ENCODE measurements around the gene MAD1L1.

MAD1L1 gene

DNA sequence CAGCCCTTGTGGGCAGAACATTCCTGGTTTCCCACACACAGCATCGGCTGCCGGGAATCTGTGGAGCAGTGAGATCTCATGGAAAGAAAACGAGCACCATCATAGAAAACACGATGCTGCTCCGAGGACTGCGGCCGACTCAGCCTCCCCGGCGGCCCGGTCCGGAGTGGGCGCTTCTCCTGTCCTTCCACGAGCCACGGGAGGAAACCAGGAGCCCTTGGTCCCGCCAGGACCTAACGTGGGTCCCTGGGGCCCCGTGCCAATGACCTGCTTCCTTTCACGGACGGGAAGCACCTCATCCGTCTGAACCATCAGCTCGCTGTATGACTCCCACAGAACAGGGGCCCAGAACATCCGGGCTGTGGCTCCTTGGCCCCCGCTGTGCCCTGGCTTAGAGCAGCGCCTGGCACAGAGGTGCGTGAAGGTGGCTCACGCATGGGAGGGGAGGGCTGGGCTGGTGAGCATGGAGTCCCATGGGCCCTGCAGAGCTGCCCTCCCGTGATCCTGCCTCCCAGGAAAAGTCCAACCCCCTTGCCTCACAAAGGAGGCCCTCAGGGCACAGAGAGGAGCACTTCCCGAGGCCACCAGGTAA, 280.5 kb downstream of the MAD1L1 start:
- no peak for DNase-seq (ENCODE audit: low spot score)

DNA sequence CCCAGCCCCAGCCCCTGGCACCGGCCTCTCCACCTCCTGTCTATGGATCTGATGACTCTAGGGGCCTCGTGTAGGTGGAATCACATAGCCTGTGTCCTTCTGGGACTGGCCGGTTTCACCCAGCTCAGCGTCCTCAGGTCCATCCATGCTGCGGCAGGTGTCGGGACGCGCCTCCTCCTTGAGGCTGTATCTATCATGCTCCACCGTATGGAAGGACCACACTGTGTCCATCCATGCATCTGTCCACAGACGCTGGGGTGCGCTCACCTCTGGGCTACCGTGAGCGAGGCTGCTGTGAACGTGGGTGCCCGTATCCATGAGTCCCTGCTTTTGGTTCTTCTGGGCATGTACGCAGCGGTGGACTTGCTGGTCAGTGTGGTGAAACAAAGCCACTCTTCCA, 281.1 kb downstream of the MAD1L1 start:
- DNase-seq (ENCODE audit: low spot score), result no peak

DNA sequence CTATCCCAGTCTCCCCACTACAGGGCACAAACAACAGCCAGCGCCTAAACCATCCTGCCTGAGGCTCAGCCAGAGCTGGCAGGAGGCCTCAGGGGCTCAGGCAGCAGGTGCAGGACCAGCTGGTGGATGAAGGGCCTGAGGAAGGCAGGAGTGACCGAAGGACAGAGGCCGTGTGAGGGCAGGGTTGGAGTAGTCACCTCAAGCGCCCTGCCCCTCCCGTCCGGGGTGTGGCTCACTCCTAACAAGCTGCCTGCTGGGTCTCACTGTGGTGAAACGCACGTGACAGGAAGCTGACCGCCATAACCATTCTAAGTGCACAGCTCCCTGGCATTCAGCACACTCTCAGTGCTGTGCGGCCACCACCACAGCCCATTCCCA, 281.6 kb downstream of the MAD1L1 start:
- no peak for DNase-seq (ENCODE audit: low spot score)

DNA sequence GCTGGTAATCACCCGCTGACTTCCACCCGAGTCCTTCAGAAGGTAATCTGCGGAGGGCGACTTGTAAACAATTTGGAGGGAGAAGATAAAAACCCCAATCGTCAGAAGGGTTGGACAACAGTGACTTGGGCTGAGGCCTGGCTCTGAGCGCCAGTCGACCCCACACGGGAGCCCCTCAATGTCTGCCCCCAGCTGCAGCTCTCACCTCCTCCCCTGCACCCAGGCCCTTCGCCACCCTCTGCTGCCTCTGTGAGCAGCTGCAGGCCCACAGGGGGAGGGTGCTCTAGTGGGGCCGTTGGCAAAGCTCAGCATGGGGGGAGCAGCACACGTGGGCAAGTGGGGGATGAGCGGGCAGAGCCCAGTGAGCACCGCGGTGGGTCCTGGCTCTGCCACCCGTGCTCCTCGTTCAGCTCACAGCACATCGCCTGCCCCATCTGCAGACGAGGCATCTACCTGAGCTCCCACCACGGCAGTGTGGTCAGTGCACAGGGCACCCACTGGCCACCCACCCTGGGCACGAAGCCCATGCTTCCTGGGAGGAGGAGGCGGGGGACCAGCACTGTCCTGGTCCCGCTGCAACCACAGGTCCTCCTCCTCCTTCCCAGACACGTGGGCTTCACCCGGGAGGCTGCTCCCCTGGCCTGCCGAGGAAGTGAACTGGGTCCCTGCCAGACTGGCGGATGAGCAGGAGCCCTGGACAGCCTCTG, 282.1 kb downstream of the MAD1L1 start:
- DNase-seq (ENCODE audit: low spot score), result no peak

DNA sequence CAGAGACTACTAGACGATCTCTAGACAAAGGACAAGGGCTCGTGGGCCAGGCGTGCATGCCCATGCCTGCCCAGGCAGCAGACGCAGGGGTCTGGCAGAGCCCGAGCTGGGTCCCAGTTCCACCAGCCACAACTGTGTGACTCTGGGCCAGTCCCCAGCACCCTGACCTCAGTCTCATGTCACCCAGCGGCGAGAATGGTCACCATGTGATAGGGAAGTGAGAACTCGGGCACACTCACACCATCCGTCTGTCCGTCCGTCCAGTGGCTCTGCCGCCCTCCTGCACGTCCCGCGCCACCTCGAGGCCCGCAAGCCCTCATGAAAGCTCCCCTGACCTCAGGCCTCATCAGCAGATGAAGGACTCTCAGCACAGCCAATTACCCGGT, 282.7 kb downstream of the MAD1L1 start:
- DNase-seq (ENCODE audit: low spot score), result no peak

GRCh38 chr7:1949681-1950055, 283.1 kb downstream of the MAD1L1 start:
- DNase-seq (ENCODE audit: low spot score), result no peak

GRCh38 chr7:1948887-1949680, 283.7 kb downstream of the MAD1L1 start:
- DNase-seq (ENCODE audit: low spot score), result no peak

GRCh38 chr7:1948301-1948796, 284.4 kb downstream of the MAD1L1 start:
- no peak for DNase-seq (ENCODE audit: low spot score)

GRCh38 chr7:1947586-1948217, 285.0 kb downstream of the MAD1L1 start:
- no peak for DNase-seq (ENCODE audit: low spot score)

DNA sequence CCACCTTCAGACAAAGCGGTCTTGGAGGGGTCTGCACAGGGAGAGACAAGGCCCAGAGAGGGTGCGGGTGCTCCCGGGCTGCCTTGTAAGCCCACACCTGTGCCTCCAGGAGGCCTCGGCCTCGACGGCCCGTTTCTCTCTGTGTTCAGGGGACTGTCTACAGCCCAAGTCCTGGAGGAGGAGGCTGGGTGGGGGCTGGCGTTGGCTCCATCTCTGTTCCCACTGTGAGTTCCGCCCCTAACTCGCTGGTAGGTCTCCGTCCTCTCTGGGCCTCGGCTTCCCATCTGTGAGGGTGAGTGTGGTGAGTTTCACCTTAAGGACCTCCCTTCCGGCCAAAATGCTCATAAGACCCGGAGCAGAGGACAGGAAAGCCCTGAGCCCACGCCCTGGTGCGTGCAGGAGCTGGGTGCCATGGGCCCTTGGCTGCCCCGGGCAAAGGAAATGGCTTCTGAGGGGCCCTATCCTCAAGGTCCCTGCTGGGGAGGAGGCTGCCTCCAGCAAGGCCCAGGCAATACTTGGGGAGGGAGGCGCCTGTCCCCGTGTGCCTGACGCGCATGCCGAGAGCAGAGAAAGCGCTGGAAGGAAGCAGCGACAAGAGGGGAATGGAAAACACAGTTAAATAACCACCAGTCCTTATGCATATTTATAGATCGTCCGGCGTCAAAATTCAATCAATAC, 285.8 kb downstream of the MAD1L1 start:
- no peak for DNase-seq (ENCODE audit: low spot score)

- no peak for DNase-seq (ENCODE audit: low spot score)
Observed at GRCh38 chr7:1946025-1946772, 286.5 kb downstream of the MAD1L1 start.

DNA sequence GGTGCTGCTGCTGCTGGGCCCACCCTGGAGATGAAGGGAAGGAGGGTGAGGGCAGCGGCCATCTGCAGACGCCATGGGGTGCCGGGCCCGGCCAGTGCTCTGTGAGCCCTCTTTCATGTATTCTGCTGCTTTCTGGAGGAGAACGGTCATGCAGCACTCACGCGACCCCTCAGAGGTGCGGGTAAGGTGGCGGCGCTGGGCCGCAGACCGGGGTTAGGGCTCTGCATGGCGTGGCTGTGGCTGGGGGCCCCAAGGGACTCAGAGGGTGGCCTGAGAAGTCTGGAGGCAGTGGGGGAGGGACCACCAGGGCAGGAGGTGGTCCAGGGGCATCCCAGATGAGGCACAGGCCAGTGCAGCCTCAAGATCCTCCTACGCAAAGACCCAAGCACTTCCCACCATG, 287.2 kb downstream of the MAD1L1 start:
- no peak for DNase-seq (ENCODE audit: low spot score)

DNA sequence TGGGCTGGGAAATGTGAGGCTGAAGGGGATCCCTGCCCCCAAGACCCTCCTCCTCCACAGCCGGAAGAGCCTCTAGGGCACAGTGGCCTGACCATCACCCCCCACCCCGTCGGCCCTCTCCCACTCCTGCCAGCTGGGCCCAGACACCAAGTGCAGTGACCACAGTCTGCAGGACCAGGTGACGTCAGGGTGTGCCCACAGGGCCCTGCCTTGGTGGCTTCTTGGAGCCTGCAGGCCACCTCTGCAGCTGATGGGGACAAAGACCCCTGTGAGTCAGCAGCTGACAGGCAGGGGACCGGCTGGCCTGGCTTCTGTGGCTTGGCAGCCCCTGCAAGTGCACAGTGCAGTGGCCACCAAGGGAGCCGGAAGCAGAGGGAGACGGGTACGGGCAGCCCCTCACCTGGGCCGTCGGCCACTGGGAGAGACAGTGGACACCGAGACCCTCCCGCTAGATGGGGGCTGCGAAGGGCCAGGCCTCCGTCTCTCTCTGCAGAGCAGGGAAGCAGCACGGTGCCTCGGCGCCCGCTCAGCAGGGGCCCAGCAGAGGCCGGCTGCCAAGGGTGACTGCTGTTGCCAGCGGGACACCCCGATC, 288.0 kb downstream of the MAD1L1 start:
- no peak for DNase-seq (ENCODE audit: low spot score)

DNA sequence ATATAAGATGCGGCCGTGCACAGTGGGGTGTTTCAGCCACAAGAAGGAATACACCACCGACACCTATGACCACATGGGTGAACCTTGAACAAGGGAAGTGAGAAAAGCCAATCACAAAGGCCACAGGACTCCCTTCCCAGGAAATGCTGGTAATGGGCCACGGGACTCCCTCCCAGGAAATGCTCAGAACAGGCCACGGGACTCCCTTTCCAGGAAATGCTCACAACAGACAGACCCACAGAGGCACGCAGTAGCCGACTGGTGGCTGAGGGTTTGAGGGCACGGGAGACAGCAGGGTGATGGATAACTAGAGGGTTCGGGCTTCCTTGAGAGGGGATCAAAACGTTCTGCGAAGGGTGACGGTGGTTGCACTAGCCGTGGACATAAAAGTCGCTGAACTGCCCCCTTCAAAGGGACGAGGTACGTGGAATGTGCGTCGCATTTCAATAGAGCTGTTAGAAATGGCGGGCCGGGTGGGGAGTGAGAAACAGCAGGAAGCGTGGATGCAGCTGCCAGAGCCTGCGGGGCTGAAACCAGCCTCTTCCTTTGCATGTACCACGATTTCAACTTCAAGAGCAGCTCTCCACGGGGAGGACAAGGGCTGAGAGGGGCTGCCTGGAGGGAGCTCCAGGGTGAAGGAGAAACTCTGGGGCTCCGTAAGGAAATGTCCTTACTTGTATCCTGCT, 288.7 kb downstream of the MAD1L1 start:
- no peak for DNase-seq (ENCODE audit: low spot score)

DNA sequence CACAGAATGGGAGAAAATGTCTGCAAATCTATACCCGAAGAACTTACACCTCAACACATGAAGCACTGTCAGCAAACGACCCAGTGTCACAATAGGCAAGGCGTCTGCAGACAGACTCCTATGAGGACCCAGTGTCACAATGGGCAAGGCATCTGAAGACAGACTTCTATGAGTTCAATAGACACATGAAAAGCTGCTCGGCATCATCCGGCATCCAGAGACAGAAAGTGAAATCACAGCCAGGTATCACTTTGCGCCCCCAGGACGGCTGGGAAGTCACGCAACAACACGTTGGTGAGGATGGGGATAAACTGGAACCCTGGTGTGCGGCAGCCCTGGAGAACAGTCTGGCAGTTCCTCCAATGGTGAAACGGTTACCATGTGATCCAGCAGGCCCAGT, 289.4 kb downstream of the MAD1L1 start:
- no peak for DNase-seq (ENCODE audit: low spot score)

- DNase-seq (ENCODE audit: low spot score), result no peak
Observed at GRCh38 chr7:1942941-1943289, 289.8 kb downstream of the MAD1L1 start.

GRCh38 chr7:1942243-1942940, 290.4 kb downstream of the MAD1L1 start:
- no peak for DNase-seq (ENCODE audit: low spot score)

GRCh38 chr7:1941464-1942242, 291.1 kb downstream of the MAD1L1 start:
- DNase-seq (ENCODE audit: low spot score), result no peak

GRCh38 chr7:1940863-1941262, 291.9 kb downstream of the MAD1L1 start:
- DNase-seq (ENCODE audit: low spot score), result no peak
